GM19239 (cell line): ENCODE measurements around the gene PEPD.
"Not testable (repeated sequence)": the region's sequence is repeated elsewhere in the genome, so short reads cannot be mapped to it uniquely, and the experiment has no call there.

Experiments
- DNase-seq: peaks from one replicate; pipeline ENCODE4 v3.0.0; 2011; ENCODE audit warnings: low spot score; ENCODE audit not compliant: insufficient read length
- FAIRE-seq: peaks from 2 replicates; lab custom pipeline; 2011; peaks lifted over from hg19 to GRCh38; lab: Jason Lieb, UNC

The PEPD gene

GRCh38 chr19:33521480-33522370 is at the start of gene PEPD:
TSS of gene PEPD (minus strand) at chr19:33521791. CDS start at chr19:33521760, 31 bp downstream.
- DNase-seq = peak; percentile 99
- FAIRE-seq = peak; percentile 78

DNA sequence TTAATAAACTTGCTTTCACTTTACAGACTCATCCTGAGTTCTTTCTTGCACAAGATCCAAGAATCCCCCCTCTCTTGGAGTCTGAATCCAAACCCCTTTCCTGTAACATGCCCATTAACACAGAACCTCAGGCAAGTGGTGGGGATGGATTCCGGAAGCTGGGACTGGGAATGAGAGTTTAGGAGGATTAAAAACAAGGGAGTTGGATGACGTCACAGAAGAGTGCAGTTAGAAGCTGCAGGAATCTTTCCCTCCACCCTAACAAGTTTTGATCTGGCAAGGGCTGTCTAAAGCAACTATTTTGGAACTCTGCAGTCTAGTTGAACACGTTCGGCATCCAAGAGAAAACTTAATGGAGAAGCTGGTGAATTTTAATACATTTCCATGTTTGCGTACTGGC is 48.2 kb upstream of the PEPD start:
- FAIRE-seq (no peak), DNase-seq (no peak)

- FAIRE-seq (no peak), DNase-seq (no peak)
Observed at GRCh38 chr19:33568706-33569105, 47.1 kb upstream of the PEPD start.

- no peak for FAIRE-seq
- no peak for DNase-seq
Observed at GRCh38 chr19:33564836-33565338, 43.3 kb upstream of the PEPD start.

DNA sequence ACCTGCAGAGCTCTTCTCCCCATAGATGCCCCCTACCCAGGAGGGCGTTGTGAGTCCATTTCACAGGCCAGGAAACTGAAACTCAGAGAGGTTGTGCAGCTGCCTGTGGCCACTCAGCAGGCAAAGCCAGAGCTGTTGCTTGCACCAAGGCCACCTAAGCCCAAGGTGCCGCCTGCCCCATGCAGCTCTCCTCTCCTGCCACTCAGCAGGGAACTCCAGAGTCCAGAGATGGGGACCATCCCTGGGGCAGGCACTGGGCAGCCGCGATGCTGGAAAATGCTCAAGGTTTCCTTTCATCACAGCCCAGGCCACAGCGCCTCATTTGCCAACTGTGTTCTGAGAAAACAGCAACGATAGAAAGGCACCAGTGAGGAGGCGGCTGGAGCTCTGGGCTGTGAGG is 41.0 kb upstream of the PEPD start:
- FAIRE-seq (no peak), DNase-seq (no peak)

GRCh38 chr19:33561666-33562065 is 40.1 kb upstream of the PEPD start:
- FAIRE-seq, DNase-seq: not testable (repeated sequence)

DNA sequence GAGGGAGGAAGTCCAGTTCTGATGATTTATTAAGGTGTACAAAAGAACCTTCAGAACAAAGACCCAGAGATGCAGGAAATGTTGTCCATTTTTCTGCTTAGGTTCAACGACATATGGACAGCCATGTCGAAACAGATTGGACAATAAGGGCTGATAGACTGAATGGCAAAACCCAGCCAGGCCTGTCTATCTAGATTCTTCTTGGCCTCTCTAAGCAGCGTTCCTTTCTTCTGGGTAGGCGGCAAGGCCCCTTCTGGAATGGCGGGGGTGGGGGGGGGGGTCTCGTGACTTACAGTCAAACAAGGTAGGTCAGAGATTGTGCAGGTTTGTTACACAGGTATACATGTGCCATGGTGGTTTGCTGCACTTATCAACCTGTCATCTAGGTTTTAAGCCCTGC is 39.7 kb upstream of the PEPD start:
- no peak for DNase-seq
- FAIRE-seq = no peak

DNA sequence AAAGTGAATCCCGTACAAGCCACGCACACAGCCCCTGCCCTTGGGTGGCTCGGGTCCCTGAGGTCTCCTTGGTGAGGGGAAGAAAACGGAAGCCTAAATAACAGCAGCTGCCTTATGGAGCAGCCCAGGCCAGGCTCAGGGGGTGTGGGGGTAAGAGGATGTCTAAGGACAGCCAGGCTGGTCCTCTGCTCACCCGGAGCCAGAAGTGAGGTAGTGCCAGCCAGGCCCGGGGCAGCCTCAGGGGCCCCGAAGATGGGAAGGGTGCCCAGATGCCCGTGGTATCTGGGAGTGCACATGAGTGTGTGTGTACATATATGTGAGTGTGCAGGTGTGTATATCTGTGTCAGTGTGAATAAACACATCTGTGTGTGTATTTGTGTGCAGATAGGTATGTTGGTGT is 38.4 kb upstream of the PEPD start:
- FAIRE-seq = no peak

GRCh38 chr19:33558856-33559255 is 37.3 kb upstream of the PEPD start:
- no peak for DNase-seq
- no peak for FAIRE-seq

More for the DNA sequence above, 38.4 kb upstream of the PEPD start:
- DNase-seq = no peak

GRCh38 chr19:33558151-33558550 is 36.6 kb upstream of the PEPD start:
- no peak for DNase-seq

DNA sequence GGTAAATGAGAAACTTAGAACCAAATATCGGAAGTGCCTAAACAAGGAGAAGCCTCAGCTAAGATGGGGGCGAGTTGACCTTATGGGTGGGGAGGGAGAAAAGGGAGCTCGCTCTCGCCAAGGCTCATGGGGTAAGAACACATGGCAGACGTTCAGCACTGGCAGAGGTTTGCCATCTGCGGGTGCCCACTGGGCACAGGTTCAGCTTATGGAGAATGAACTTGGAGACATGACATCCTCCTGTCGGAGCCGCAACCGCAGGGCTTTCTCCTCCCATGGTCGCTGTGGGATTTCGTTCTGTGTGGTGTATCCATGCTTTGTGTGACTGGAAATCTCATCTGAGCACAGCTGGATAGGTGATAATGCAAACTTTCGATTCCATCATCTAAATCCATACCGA is 36.1 kb upstream of the PEPD start:
- DNase-seq (no peak), FAIRE-seq (no peak)

More at GRCh38 chr19:33558151-33558550, 36.6 kb upstream of the PEPD start:
- no peak for FAIRE-seq

- no peak for DNase-seq
- no peak for FAIRE-seq
Observed at GRCh38 chr19:33557196-33557595, 35.6 kb upstream of the PEPD start.

- DNase-seq = no peak
- FAIRE-seq = no peak
Observed at GRCh38 chr19:33556261-33556660, 34.7 kb upstream of the PEPD start.

DNA sequence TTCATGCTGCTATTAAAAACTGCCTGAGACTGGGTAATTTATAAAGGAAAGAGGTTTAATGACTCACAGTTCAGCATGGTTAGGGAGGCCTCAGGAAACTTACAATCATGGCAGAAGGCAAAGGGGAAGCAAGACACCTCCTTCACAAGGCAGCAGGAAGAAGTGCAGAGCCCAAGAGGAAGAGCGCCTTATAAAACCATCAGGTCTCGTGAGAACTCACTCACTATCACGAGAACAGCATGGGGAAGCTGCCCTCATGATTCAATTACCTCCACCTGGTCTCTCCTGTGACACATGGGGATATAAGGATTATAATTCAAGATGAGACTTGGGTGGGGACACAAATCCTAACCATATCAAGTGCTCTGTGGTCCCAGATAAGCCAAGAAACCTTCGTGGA is 34.1 kb upstream of the PEPD start:
- not testable (repeated sequence) for FAIRE-seq, DNase-seq

- FAIRE-seq (no peak), DNase-seq (no peak)
Observed at GRCh38 chr19:33554821-33555220, 33.2 kb upstream of the PEPD start.

DNA sequence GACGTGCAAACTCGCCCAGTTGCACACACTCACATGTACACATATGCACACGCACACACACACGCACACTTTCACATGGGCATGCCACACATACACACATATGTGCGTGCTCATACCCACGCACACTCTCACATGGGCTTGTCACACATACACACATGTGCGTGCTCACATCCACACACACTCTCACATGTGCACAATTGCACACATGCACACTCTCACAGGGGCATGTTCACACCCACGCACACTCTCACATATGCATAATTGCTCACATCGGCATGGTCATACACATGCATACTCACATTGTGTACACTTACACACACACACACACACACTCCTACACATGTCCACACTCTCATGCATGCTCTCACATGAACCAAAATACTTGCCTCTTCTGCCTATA is 32.8 kb upstream of the PEPD start:
- no peak for FAIRE-seq
- DNase-seq = no peak

- FAIRE-seq (no peak), DNase-seq (no peak)
Observed at GRCh38 chr19:33553530-33554310, 32.1 kb upstream of the PEPD start.

DNA sequence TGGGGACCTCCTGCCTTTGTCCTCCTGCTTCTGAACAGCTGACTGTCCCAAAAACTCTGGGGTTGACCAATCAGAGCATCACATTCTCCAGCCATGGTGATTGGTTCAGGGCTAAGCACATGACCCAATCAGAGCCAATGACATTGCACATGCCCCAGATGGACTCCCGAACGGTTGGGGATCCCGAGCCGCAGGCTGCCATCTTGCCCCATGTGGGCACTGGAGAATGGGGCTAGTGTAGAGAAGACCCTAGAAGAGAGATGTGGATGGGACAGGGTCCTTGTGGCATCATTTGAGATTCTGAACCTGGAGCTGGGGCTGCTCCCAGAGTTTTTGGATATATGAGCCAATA is 31.3 kb upstream of the PEPD start:
- DNase-seq (no peak), FAIRE-seq (no peak)

DNA sequence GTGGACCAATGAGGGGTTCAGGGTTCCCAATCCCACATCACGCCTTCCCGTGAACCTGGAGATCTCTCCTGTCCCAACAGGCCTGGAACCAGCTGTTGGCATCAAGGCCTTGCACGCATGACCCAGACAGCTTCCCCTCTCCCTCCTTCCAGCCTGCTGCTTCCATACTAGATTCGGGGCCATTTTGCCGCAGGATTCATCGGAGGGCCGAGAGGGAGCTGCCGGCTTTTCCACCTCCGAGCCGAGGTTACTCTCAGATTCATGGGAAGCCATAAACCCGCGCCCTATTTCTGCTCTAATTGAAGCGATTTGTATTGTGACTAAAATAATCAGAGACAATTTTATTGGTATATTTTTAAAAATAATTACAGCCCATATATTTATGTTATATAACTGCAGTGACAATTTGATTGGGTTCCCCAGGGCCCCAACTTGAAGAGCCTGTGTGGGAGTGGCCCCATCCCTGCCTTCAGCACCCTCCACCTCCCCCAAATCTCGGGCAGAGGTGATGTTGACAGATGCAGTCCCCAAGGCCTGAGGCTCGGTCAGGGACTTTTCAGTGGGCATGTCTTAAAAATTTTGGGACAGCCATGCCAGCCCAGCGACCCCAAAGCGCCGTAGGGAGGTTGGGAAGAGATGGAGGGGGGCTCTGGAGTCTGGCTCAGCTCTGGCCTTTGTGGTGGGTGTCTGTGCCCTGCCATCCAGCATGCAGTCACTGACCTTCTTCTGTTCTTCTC is 30.8 kb upstream of the PEPD start:
- DNase-seq (no peak), FAIRE-seq (no peak)

GRCh38 chr19:33551676-33552075 is 30.1 kb upstream of the PEPD start:
- DNase-seq (no peak), FAIRE-seq (no peak)
